Vagina (tissue), 2 donors: Measurements from ENCODE around the gene DNM2.
A peak's percentile ranks its signal among the peaks of the same experiment; 100 is the strongest.

ENCODE experiments used
- POLR2A ChIP-seq, 2 donors: fragments of 450-650 bp; IDR thresholded peaks; one replicate each; pipeline ENCODE4 v1.6.1; 2017; ENCODE audit warnings: antibody characterized with exemption in 2 of 2, mild to moderate bottlenecking in 2 of 2, moderate library complexity in 2 of 2
- POLR2AphosphoS5 ChIP-seq, 2 donors: sonication (generic); formaldehyde crosslinking; IDR thresholded peaks; one replicate each; pipeline ENCODE4 v1.9.0; 2017; ENCODE audit warnings: antibody characterized with exemption in 2 of 2, mild to moderate bottlenecking in 2 of 2, low read depth in 1 of 2; ENCODE audit not compliant: insufficient read depth in 1 of 2
- TF ChIP-seq, protein P1 (sequence below), 3 experiments: fragments of 450-650 bp in 2 of 3; fragments of 200-600 bp in 1 of 3; sonication (generic) in 1 of 3; IDR thresholded peaks; one replicate each; pipeline ENCODE4 v1.5.1; 2017 to 2019; ENCODE audit warnings: antibody characterized with exemption in 3 of 3, mild to moderate bottlenecking in 2 of 3, moderate library complexity in 2 of 3

GRCh38 chr19:10729411-10729810, 11.5 kb downstream of the DNM2 start:
- TF ChIP-seq, protein P1, sequence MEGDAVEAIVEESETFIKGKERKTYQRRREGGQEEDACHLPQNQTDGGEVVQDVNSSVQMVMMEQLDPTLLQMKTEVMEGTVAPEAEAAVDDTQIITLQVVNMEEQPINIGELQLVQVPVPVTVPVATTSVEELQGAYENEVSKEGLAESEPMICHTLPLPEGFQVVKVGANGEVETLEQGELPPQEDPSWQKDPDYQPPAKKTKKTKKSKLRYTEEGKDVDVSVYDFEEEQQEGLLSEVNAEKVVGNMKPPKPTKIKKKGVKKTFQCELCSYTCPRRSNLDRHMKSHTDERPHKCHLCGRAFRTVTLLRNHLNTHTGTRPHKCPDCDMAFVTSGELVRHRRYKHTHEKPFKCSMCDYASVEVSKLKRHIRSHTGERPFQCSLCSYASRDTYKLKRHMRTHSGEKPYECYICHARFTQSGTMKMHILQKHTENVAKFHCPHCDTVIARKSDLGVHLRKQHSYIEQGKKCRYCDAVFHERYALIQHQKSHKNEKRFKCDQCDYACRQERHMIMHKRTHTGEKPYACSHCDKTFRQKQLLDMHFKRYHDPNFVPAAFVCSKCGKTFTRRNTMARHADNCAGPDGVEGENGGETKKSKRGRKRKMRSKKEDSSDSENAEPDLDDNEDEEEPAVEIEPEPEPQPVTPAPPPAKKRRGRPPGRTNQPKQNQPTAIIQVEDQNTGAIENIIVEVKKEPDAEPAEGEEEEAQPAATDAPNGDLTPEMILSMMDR (IDR thresholded peaks at IDR 0.05) = no peak
- TF ChIP-seq POLR2A (IDR thresholded peaks at IDR 0.05) (no peak), POLR2AphosphoS5 (IDR thresholded peaks at IDR 0.05; ENCODE audit: insufficient read depth in 1 of 2, low read depth in 1 of 2) (peak in 1 of 2 donors; percentile 14)
